GM12892 (cell line): ENCODE data around the gene MVB12B.

Experiments
- POLR2A ChIP-seq: IDR thresholded peaks from 2 replicates; pipeline ENCODE4 v1.6.1; 2011; ENCODE audit warnings: low read depth, low read length, control low read depth
- POLR2AphosphoS5 ChIP-seq: IDR thresholded peaks from 2 replicates; pipeline ENCODE4 v1.6.1; 2011; ENCODE audit warnings: low read depth, low read length, control low read depth

- TF ChIP-seq POLR2A (no peak), POLR2AphosphoS5 (no peak)
Observed at GRCh38 chr9:126390923-126391322, 64.3 kb downstream of the MVB12B start.
